Chondrocyte (in vitro differentiated cells): ENCODE measurements around the gene TMEM125. TPM values are rescaled to one million over a fixed set of nuclear protein-coding genes. Genes with fewer than 3 reads are reported as not detected.

ENCODE experiments used
- DNase-seq: peaks from one replicate; pipeline ENCODE4 v3.0.0; 2021; ENCODE audit warnings: mixed read lengths, low spot score
- H3K27ac Mint-ChIP-seq: one replicate; pipeline ENCODE4 v1.8.0; 2021; ENCODE audit warnings: mild to moderate bottlenecking, moderate library complexity, mixed read lengths; ENCODE audit not compliant: unreplicated experiment
- H3K27me3 Mint-ChIP-seq: 2 replicates; pipeline ENCODE4 v1.8.0; 2021; ENCODE audit warnings: low read depth, mixed read lengths
- H3K36me3 Mint-ChIP-seq: 2 replicates; pipeline ENCODE4 v1.8.0; 2021; ENCODE audit warnings: low read depth, mixed read lengths
- H3K4me1 Mint-ChIP-seq: 2 replicates; pipeline ENCODE4 v1.8.0; 2021; ENCODE audit warnings: low read depth, mild to moderate bottlenecking, mixed read lengths
- H3K4me3 Mint-ChIP-seq: one replicate; pipeline ENCODE4 v1.8.0; 2021; ENCODE audit warnings: mild to moderate bottlenecking, moderate library complexity, mixed read lengths; ENCODE audit not compliant: unreplicated experiment
- H3K9me3 Mint-ChIP-seq: 2 replicates; pipeline ENCODE4 v1.8.0; 2021; ENCODE audit warnings: low read depth, mixed read lengths
- total RNA-seq: library from RNA; stranded (reverse); gene quantifications from 3 replicates; pipeline ENCODE4 v1.2.1, GENCODE V29; 2021
- TF ChIP-seq, protein P1 (sequence below): fragments of 200-600 bp; sonication (generic); IDR thresholded peaks from 2 replicates; pipeline ENCODE4 v1.5.0; 2021; ENCODE audit warnings: antibody characterized with exemption, mild to moderate bottlenecking, moderate library complexity

Gene TMEM125
- total RNA-seq, 1 donor from 2014 or later: not detected

DNA sequence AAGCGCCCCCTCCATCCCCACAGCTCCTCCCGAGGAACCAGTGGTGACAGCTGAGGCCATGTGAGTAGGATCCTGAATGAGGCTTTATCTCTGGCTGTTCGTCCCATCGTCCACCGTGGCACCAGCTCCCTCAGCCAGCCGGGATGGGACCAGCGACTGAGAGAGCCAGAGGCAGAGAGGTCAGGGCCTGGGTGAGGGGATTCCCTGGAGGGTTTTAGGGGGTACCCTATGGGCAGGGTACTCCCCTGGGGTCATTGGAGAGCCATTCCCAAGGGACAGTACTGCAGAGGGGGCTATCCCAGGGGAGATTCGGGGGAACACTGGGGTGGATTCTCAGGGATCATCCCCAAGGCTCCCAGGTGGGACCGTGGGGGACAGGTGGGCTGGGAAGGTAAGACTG is 2.4 kb downstream of the TMEM125 start:
- Mint-ChIP-seq H3K9me3 (no peaks in the 10 kb centered on the region), H3K4me3 (no peak overlapping the region), H3K27ac (no peak overlapping the region), H3K36me3 (no peaks in the 10 kb centered on the region), H3K4me1 (peaks cover 17% of the 10 kb centered on the region), H3K27me3 (peaks cover 2% of the 10 kb centered on the region)
- TF ChIP-seq, protein P1, sequence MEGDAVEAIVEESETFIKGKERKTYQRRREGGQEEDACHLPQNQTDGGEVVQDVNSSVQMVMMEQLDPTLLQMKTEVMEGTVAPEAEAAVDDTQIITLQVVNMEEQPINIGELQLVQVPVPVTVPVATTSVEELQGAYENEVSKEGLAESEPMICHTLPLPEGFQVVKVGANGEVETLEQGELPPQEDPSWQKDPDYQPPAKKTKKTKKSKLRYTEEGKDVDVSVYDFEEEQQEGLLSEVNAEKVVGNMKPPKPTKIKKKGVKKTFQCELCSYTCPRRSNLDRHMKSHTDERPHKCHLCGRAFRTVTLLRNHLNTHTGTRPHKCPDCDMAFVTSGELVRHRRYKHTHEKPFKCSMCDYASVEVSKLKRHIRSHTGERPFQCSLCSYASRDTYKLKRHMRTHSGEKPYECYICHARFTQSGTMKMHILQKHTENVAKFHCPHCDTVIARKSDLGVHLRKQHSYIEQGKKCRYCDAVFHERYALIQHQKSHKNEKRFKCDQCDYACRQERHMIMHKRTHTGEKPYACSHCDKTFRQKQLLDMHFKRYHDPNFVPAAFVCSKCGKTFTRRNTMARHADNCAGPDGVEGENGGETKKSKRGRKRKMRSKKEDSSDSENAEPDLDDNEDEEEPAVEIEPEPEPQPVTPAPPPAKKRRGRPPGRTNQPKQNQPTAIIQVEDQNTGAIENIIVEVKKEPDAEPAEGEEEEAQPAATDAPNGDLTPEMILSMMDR: no peak
- peak; percentile 44 for DNase-seq

DNA sequence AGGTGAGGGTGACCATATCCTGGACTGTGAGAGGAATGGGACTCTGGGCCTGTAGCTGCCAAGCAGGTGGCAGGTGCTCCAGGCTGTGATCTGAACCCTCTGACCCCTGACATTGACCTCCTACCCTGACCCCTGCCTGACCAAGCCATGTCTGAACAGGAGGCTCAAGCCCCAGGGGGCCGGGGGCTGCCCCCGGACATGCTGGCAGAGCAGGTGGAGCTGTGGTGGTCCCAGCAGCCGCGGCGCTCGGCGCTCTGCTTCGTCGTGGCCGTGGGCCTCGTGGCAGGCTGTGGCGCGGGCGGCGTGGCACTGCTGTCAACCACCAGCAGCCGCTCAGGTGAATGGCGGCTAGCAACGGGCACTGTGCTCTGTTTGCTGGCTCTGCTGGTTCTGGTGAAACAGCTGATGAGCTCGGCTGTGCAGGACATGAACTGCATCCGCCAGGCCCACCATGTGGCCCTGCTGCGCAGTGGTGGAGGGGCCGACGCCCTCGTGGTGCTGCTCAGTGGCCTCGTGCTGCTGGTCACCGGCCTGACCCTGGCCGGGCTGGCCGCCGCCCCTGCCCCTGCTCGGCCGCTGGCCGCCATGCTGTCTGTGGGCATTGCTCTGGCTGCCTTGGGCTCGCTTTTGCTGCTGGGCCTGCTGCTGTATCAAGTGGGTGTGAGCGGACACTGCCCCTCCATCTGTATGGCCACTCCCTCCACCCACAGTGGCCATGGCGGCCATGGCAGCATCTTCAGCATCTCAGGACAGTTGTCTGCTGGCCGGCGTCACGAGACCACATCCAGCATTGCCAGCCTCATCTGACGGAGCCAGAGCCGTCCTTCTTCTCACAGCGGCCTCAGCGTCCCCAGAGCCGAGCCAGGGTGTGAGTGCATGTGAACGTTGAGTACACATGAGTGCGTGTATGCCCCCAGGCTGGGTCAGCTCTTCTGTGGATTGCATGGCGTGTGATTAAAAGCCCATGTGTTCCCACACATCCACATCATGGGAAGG is 3.1 kb downstream of the TMEM125 start:
- TF ChIP-seq, protein P1: no peak
- Mint-ChIP-seq H3K4me1 (peaks cover 12% of the 10 kb centered on the region), H3K4me3 (no peak overlapping the region), H3K36me3 (no peaks in the 10 kb centered on the region), H3K27ac (no peak overlapping the region), H3K9me3 (no peaks in the 10 kb centered on the region), H3K27me3 (peaks cover 2% of the 10 kb centered on the region)
- peak; percentile 92 for DNase-seq

DNA sequence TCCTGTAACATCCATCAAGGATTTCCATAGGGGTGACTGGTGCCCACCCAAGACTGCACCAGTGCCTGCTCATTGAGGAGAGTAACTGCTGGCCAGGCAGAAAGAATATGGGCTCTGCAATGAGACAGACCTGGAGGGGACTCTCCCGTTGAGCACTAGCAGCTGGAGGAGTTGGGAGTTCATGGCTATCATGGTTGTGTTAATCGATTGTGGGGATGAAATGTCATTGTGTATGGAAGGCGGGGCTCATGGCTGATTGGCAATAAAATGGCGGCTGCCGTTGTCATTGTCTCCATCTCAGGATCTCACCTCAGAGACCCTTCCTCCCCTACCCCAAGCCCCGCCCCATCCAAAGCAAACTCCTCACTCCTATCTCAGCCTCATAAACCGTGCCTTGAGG is 3.9 kb downstream of the TMEM125 start:
- TF ChIP-seq, protein P1: no peak
- DNase-seq: no peak
- no peak overlapping the region for H3K4me3 Mint-ChIP-seq
- H3K27ac Mint-ChIP-seq: no peak overlapping the region
- H3K4me1 Mint-ChIP-seq: peaks cover 12% of the 10 kb centered on the region
- no peaks in the 10 kb centered on the region for H3K9me3 Mint-ChIP-seq
- H3K27me3 Mint-ChIP-seq: peaks cover 2% of the 10 kb centered on the region
- H3K36me3 Mint-ChIP-seq: no peaks in the 10 kb centered on the region

DNA sequence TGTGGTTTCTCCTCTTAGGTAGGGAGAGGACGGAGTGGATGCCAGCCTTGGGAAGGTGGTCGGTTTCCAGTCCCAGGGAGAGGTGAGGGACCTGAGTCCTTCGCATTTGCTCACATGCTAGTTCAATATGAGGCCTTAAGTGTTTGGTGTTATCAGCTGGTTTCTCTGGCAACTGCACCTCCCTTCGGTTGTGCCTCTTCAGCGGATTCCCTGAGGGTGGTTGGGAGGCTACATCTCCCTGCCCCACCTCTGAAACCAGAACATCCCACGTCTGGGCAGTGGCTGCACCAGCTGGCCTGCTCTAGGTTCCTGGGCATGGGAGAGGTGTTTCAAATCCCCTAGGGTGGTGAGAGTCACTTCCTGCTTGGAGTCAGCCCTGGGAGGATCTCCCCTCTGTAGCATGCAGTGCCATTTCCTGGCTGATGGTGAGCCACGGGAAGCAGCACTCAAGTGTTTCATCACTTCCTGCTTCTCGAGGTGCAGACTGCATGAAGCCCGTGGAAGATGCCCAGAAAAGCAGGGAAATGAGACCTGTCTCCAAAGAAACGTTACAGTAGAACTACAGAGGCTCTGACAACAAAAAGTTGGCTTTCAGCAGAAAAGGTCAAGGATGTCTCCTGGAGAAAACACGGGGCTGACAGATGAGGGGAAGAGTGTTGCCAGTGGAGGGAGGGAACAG is 4.5 kb downstream of the TMEM125 start:
- H3K27me3 Mint-ChIP-seq: peaks cover 2% of the 10 kb centered on the region
- H3K4me3 Mint-ChIP-seq: no peak overlapping the region
- peak overlapping the region; percentile 2 for H3K27ac Mint-ChIP-seq
- H3K36me3 Mint-ChIP-seq: no peaks in the 10 kb centered on the region
- TF ChIP-seq, protein P1: no peak
- peak; percentile 34 for DNase-seq
- H3K4me1 Mint-ChIP-seq: peaks cover 12% of the 10 kb centered on the region
- H3K9me3 Mint-ChIP-seq: no peaks in the 10 kb centered on the region

DNA sequence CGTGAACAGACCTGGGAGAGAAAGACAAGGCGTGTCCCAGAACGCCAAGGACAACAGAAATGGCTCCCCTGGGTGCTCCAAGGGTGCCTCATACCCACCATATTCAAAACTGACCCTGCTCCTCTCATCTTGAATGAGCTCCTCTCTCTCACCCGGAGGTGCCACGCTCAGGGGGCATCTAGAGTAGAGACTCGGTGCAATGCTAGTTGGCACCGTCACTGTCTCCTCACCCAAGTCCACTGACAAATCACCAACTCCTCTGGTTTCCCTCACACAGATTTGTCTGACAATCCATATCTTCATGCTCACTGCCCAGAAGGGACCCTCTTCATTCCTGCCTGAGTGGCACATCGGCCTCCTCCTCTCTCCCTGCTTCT is 5.0 kb downstream of the TMEM125 start:
- TF ChIP-seq, protein P1: no peak
- Mint-ChIP-seq H3K36me3 (no peaks in the 10 kb centered on the region), H3K27ac (peak overlapping the region; percentile 42), H3K9me3 (no peaks in the 10 kb centered on the region), H3K4me1 (peaks cover 12% of the 10 kb centered on the region), H3K27me3 (peaks cover 2% of the 10 kb centered on the region), H3K4me3 (no peak overlapping the region)
- DNase-seq: peak; percentile 33
